NCI-H1930 (cell line): ENCODE results near the gene GPS1.

Experiments used
- DNase-seq, 2 experiments: peaks; one replicate each; lab custom pipeline; 2025; lab: John Stamatoyannopoulos, UW

GPS1 gene

DNA sequence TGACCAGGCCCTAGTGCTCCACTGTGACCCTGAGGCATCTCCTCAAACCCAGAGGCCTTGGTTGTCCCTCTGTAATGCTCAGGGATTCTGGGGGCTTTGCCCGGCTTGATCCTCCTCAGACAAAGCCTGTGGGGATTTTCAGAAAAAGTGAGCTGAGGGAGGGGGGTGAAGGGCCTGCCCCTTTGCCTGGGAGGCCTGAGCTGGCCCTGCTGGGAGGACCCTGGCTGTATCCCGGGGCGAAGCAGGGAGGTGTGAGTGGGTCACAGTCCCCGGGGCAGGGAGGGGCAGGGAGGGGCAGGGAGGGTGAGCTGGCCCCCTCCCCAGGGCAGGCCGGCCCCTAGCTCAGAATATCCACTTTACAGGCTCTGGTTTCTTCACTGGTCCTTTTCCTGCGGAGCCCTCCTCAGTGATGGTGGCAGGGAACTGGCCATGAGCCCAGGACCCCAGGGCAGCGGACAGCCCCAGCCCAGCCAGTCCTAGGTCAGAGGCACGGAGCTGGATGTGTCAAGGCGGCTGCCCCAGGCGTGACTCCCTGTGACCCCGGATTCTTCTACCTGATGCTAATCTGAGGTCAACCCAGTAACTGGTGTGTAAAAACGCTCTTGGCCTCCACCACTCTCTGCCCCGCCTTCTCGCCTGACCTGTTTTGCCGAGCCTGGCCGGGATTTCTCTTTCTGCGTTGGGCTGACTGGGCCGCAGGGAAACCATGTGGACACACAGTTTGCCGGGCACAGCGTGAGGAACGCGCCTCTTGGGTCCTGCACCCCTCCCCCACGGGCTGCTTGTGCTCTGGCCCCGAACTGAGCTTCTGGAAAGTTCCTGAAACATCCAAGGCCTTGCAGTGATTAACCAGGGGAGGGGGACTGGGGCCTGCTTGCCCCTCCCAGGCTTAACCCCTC lies 52.1 kb downstream of the GPS1 start:
- DNase-seq, result no peak

DNA sequence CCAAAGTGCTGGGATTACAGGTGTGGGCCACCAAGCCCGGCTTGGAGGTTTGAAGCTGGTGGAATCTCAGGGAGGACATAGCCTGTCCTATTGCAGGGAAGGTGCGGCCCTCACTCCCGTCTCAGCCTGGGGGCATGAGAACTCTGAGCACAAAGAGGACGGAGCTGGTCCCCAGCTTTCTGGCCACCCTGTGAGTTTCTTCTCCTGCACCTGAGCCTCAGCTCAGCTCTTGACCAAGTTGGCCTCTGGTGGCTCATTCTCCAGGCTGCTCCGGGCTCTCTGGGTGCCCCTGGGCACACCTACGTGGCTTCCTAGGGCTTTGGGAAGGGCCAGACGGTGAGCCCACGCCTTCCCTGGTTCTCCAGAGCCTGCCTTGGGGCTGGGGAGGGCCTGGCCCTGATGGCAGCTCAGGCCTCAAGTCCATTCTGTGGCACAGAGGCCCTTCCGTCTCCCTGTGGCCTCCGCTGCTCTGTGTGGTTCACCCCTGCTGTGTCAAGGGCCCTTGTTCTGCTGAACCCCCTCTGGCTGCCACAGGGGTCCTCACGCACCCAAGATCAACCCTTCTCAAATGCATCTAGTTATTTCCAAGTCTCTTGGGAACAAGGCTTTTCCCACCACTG lies 53.2 kb downstream of the GPS1 start:
- no peak for DNase-seq

DNA sequence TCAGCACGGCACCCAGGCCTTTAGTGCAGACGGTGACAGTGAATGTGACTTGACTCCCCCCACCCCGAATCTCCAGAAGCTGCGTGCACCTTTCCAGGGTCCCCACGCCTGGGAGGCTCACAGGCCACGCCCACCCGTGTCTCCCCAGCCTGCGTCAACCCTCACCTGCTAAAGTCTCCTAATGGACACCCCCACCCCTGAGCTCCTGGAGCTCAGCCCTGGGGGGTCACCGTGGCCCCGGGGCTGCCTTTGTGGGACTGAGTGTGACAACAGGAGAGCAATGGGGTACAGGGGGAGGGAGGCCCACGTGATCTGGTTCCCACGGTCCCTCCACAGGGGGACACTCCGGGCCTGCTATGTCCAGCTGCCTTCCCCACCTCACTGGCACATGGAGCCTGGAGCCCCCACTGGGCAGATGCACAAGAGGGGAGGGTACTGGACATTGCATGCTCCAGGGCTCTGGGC lies 53.8 kb downstream of the GPS1 start:
- DNase-seq, result no peak

DNA sequence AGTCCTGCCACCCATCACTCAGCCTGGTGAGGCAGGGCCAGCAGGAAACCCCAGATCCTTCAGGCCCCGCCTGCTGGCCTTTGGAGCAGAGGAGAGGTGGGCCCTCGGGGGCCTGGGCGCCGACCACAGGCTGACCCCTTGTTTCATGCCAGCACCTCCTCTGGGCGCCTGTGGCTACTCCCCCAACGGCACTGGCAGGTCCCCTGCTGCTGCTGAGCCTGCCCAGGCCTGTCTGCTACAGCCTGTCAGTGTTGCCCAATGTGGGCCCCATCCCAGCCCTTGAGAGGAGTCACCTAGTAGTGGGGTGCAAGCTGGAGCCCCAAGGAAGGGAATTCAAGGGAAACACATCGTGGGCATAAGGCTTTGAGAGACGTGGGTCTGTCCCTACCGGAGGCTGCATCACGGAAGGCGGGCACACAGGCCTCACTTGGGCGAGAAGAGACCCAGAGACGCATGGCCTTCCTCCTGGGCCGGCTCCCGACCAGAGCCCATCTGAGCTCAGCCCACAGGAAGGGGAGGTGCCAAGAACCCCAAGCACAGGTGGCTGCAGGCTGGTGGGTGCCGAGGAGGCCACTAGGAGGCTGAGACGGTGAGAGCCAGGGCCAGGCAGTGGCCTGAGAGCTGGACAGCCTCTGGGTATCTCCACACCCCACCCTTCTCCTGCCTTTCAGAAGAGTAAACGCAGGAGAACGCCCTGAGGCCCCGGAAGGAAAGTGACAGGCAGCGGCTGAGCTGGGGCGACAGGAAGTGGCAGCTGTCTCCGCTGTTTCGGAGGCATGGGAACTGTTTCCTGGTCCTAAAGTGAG lies 54.4 kb downstream of the GPS1 start:
- no peak for DNase-seq

DNA sequence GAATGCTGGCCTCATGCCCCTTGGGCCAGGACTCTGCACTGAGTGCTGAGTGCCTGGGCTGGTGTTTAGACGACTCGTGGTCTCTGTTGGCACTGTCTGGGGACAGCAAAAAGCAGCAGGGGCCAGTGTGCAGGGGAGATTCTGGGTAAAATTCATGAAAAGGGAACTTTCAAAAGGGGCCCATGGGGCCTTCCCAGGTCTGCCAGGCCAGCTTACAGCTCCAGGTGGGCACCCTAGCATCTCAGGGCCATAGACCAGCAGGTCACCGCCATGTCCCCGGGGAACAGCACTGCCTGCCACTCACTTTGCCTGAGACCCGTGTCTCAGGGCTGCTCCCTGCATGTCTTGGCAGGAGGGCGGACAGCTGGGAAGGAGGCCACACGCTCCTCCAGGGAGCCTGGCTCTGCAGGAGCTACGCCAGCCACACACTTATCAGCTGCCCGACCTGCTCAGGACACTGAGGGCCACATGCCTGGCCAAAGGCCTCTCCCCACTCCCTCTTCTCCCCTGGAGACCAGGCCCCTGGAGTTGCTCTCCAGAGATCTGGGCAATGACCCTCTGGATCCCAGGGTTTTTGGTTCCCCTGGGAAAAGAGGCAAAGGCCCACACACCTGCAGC lies 55.1 kb downstream of the GPS1 start:
- DNase-seq, result no peak
